Measurements from ENCODE around the gene CTTN. TPM values are rescaled to one million over a fixed set of nuclear protein-coding genes. Genes with fewer than 3 reads are reported as not detected.

The CTTN gene
- total and polyA plus RNA-seq, 2 of the 8 experiments (the other 6 are each of a cell fraction or from before 2014, with no cell fraction given) = 84.6 to 216 TPM

- Histone ChIP-seq H3K79me2 (ENCODE audit: control insufficient read depth in 1 of 2, insufficient read depth in 2 of 2, low read length in 2 of 2) (no peaks in the 10 kb centered on the region), H4K8ac (ENCODE audit: extremely low read depth, insufficient read depth, low read length) (no peak overlapping the region), H3K9ac (replicated peaks in 1 of 4; ENCODE audit: extremely low read depth in 1 of 4, low read depth in 3 of 4, low read length in 3 of 4) (no peak overlapping the region), H2AK5ac (ENCODE audit: low read depth, low read length) (no peak overlapping the region), H2BK15ac (ENCODE audit: low read length) (no peak overlapping the region), H2AFZ (ENCODE audit: low read length) (no peak overlapping the region), H3K27ac (ENCODE audit: low read depth, low read length) (no peak overlapping the region), H3K14ac (ENCODE audit: insufficient read length) (no peak overlapping the region), H3K23ac (ENCODE audit: insufficient read length) (no peak overlapping the region), H3K4me1 (replicated peaks in 1 of 4; ENCODE audit: control insufficient read depth in 3 of 4, insufficient read depth in 4 of 4, low read length in 3 of 4) (no peaks in the 10 kb centered on the region; a peak in 1 of 7 replicates), H4K20me1 (replicated peaks in 1 of 2; ENCODE audit: control insufficient read depth in 1 of 2, insufficient read depth in 2 of 2, low read length in 2 of 2) (no peaks in the 10 kb centered on the region), H2BK120ac (replicated peaks; ENCODE audit: low read depth, low read length) (no peak overlapping the region), H3K27me3 (replicated peaks in 1 of 4; ENCODE audit: control insufficient read depth in 3 of 4, extremely low read depth in 1 of 4, insufficient read depth in 3 of 4, low read length in 3 of 4) (no peaks in the 10 kb centered on the region), H2BK20ac (ENCODE audit: low read length) (no peak overlapping the region), H3K18ac (ENCODE audit: extremely low read depth, low read length) (no peak overlapping the region), H4K91ac (replicated peaks; ENCODE audit: insufficient read length, low read length) (no peak overlapping the region), H3K4me3 (ENCODE audit: extremely low read depth in 1 of 4, insufficient read depth in 2 of 4, low read depth in 3 of 4, low read length in 4 of 4) (no peak overlapping the region), H2BK12ac (ENCODE audit: low read depth, low read length) (no peak overlapping the region), H3K56ac (replicated peaks; ENCODE audit: insufficient read length, low read depth, low read length) (no peak overlapping the region), H3K4me2 (ENCODE audit: insufficient read depth in 1 of 2, low read depth in 2 of 2, low read length in 2 of 2) (no peak overlapping the region), H3K36me3 (ENCODE audit: control insufficient read depth in 2 of 4, insufficient read depth in 4 of 4, low read length in 3 of 4) (no peaks in the 10 kb centered on the region; a peak in 2 of 8 replicates), H4K5ac (ENCODE audit: insufficient read length, low read depth, low read length) (no peak overlapping the region), H3K4ac (replicated peaks; ENCODE audit: insufficient read length, low read depth, low read length) (no peak overlapping the region), H3K79me1 (ENCODE audit: low read depth, low read length) (no peaks in the 10 kb centered on the region), H3K9me3 (ENCODE audit: insufficient read depth in 2 of 2, low read depth in 1 of 2, low read length in 1 of 2) (no peaks in the 10 kb centered on the region), H3K23me2 (ENCODE audit: low read depth, low read length) (no peaks in the 10 kb centered on the region), H2BK5ac (ENCODE audit: low read depth, low read length) (no peak overlapping the region)
- no peak for FAIRE-seq
- CTCF ChIA-PET (ENCODE audit: partially characterized antibody) = interaction anchor here (0.5 to 8.5 kb wide), 5 partner anchors 10 to 278 kb away, joined by 3 to 90 read pairs (median 3); no protein-coding TSS in a partner anchor
- DNase-seq (ENCODE audit: low read depth in 1 of 2, low spot score in 2 of 2) = no peak
- POLR2A ChIA-PET (ENCODE audit: partially characterized antibody) = no interaction called here
- 93% methylated on average over 11 of the region's 11 CpGs; no CpG with 5 or more reads in 1 of the 2 experiments for WGBS, 2 experiments (ENCODE audit: extremely low coverage in 1 of 2, insufficient coverage in 1 of 2, insufficient read length in 1 of 2, insufficient replicate concordance in 2 of 2, low coverage in 1 of 2, low lambda C conversion rate in 2 of 2, missing lambda C conversion rate in 1 of 2)
- TF ChIP-seq NANOG (IDR thresholded peaks at IDR 0.05; ENCODE audit: insufficient read depth, low read depth, low read length, poor library complexity, severe bottlenecking) = no peak
Measured at GRCh38 chr11:70478166-70478890, 80.0 kb downstream of the CTTN start.

Measured in H1 (cell line).